Regular cardiac myocyte (primary cell): ENCODE results near the gene PCID2. TPM values are rescaled to one million over a fixed set of nuclear protein-coding genes. Genes with fewer than 3 reads are reported as not detected.

Experiments
- total RNA-seq: library from RNA; depleted of rRNA; stranded (reverse); fragments of >200 nt; gene quantifications from 2 replicates; pipeline ENCODE4 v1.2.3, GENCODE V29; 2014

The PCID2 gene
- total RNA-seq, result 63.8 and 80.1 TPM in 2 replicates

GRCh38 chr13:113208421-113209335, at the start of gene PCID2:
Gene PCID2, minus strand, starts transcription at chr13:113208669. Its CDS starts 35 bp downstream, at chr13:113208634.

DNA sequence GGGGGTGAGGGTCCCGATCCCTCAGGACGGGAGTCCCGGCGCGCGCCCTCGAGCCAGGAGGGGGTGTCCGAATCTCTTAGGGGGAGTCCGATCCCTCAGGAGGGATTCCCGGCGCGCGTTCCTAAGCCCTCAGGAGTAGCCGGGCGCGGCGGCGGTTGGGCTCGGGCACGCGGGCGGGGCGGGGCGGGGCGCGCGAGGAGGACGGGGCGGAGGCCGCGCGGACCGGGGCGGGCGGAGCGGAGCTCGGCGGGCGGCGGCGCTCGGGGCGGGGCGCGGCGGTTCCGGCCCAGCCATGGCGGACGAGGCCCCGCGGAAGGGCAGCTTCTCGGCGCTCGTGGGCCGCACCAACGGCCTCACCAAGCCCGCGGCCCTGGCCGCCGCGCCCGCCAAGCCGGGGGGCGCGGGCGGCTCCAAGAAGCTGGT, 878 bp upstream of the PCID2 start, which contains the start of gene CUL4A:
CUL4A (plus strand) TSS at position 278 of the 423 bp plus-strand sequence; CDS start at position 293, 15 bp downstream.

GRCh38 chr13:113157929-113158747, 50.3 kb downstream of the PCID2 start, which contains the start of gene PROZ:
Gene PROZ, plus strand, starts transcription at chr13:113158648. Its CDS starts 13 bp downstream, at chr13:113158661.

Other genes starting within 250 kb of the PCID2 start
- gene MCF2L, start 239.5 kb downstream of the PCID2 start, total RNA-seq, result 0.19 and 0.28 TPM in 2 replicates
- gene F7, start 102.9 kb downstream of the PCID2 start, total RNA-seq, result not detected in 2 replicates
- 4.2 and 12.1 TPM in 2 replicates for gene F10, start 85.9 kb downstream of the PCID2 start, total RNA-seq
- not detected in 2 replicates for gene PROZ, start 50.0 kb downstream of the PCID2 start, total RNA-seq
- gene CUL4A, start 944 bp upstream of the PCID2 start, total RNA-seq, result 150 and 157 TPM in 2 replicates
- gene LAMP1, start 88.6 kb upstream of the PCID2 start, total RNA-seq, result 92.0 and 197 TPM in 2 replicates
- 0.38 and 0.85 TPM in 2 replicates for gene GRTP1, start 155.5 kb upstream of the PCID2 start, total RNA-seq
- 0.56 and 0.58 TPM in 2 replicates for gene ADPRHL1, start 244.8 kb upstream of the PCID2 start, total RNA-seq